Measurements from ENCODE around the gene FBRSL1. TPM values are rescaled to one million over a fixed set of nuclear protein-coding genes. Genes with fewer than 3 reads are reported as not detected.

Gene FBRSL1
- total and polyA plus RNA-seq, 2 of the 8 experiments (the other 6 are each of a cell fraction or from before 2014, with no cell fraction given) = 18.4 to 109 TPM

DNA sequence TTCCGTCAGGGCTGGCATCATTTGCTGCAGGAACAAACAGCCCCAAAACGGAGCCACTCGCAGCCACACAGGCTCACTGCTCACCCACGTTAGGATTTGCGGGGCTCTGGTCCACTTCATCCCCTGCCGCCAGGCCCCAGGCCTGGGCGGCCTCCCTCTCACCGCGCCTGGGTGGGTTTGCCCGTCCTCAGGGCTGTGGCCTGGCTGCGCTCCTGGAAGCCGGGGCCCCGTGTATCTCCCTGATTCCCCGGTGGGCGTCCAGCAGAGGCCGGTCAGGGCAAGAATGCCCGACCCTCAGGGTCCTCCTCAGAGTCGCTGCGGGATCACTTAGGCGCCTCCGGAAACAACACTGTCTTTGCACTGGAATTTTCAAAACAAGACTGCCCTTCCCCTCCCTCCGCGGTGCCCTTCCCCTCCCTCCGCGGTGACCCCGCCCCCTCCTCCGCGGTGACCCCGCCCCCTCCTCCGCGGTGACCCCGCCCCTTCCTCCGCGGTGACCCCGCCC lies 15.7 kb upstream of the FBRSL1 start:
- no peak overlapping the region for H3K23ac ChIP-seq (ENCODE audit: insufficient read length)
- peaks cover 0 to 13% of the 10 kb centered on the region in 2 experiments; a peak in 2 of 4 replicates for H3K9me3 ChIP-seq (ENCODE audit: insufficient read depth in 2 of 2, low read depth in 1 of 2, low read length in 1 of 2)
- H2BK12ac ChIP-seq (ENCODE audit: low read depth, low read length) = no peak overlapping the region
- H4K5ac ChIP-seq (ENCODE audit: insufficient read length, low read depth, low read length) = no peak overlapping the region
- ChIA-PET CTCF (ENCODE audit: partially characterized antibody) (no interaction called here), POLR2A (ENCODE audit: partially characterized antibody) (no interaction called here)
- no peak overlapping the region for H2AFZ ChIP-seq (ENCODE audit: low read length)
- peaks cover 8 to 53% (median 29%) of the 10 kb centered on the region in 4 experiments; a peak in 6 of 7 replicates for H3K27me3 ChIP-seq (replicated peaks in 1 of 4; ENCODE audit: control insufficient read depth in 3 of 4, extremely low read depth in 1 of 4, insufficient read depth in 3 of 4, low read length in 3 of 4)
- H3K9ac ChIP-seq (replicated peaks in 1 of 4; ENCODE audit: extremely low read depth in 1 of 4, low read depth in 3 of 4, low read length in 3 of 4) = no peak overlapping the region
- FAIRE-seq (no peak), DNase-seq (ENCODE audit: low read depth in 1 of 2, low spot score in 2 of 2) (no peak)
- H4K91ac ChIP-seq (replicated peaks; ENCODE audit: insufficient read length, low read length) = no peak overlapping the region
- H3K14ac ChIP-seq (ENCODE audit: insufficient read length) = no peak overlapping the region
- H3K79me2 ChIP-seq (ENCODE audit: control insufficient read depth in 1 of 2, insufficient read depth in 2 of 2, low read length in 2 of 2) = no peaks in the 10 kb centered on the region
- no peak overlapping the region for H3K4me2 ChIP-seq (ENCODE audit: insufficient read depth in 1 of 2, low read depth in 2 of 2, low read length in 2 of 2)
- H2BK15ac ChIP-seq (ENCODE audit: low read length) = no peak overlapping the region
- H3K4ac ChIP-seq (replicated peaks; ENCODE audit: insufficient read length, low read depth, low read length) = no peak overlapping the region
- H4K20me1 ChIP-seq (replicated peaks in 1 of 2; ENCODE audit: control insufficient read depth in 1 of 2, insufficient read depth in 2 of 2, low read length in 2 of 2) = no peaks in the 10 kb centered on the region
- no peak overlapping the region for H2BK20ac ChIP-seq (ENCODE audit: low read length)
- H3K4me3 ChIP-seq (ENCODE audit: extremely low read depth in 1 of 4, insufficient read depth in 2 of 4, low read depth in 3 of 4, low read length in 4 of 4) = no peak overlapping the region
- H3K79me1 ChIP-seq (ENCODE audit: low read depth, low read length) = no peaks in the 10 kb centered on the region
- H3K36me3 ChIP-seq (ENCODE audit: control insufficient read depth in 2 of 4, insufficient read depth in 4 of 4, low read length in 3 of 4) = no peaks in the 10 kb centered on the region
- no peak overlapping the region for H2BK5ac ChIP-seq (ENCODE audit: low read depth, low read length)
- 97% methylated on average over 14 of the region's 35 CpGs; no CpG with 5 or more reads in 1 of the 2 experiments for WGBS, 2 experiments (ENCODE audit: extremely low coverage in 1 of 2, insufficient coverage in 1 of 2, insufficient read length in 1 of 2, insufficient replicate concordance in 2 of 2, low coverage in 1 of 2, low lambda C conversion rate in 2 of 2, missing lambda C conversion rate in 1 of 2)
- no peak for TF ChIP-seq TCF12 (IDR thresholded peaks at IDR 0.05; ENCODE audit: low read depth, low read length)
- TF ChIP-seq TEAD4 (IDR thresholded peaks at IDR 0.05; ENCODE audit: low read depth, low read length) = no peak
- no peak overlapping the region for H3K56ac ChIP-seq (replicated peaks; ENCODE audit: insufficient read length, low read depth, low read length)
- no peak overlapping the region for H3K18ac ChIP-seq (ENCODE audit: extremely low read depth, low read length)
- 0 out of 2 replicates have a peak overlapping the region, but pooled peaks have one; percentile 68 for H4K8ac ChIP-seq (ENCODE audit: extremely low read depth, insufficient read depth, low read length)
- H3K27ac ChIP-seq (ENCODE audit: low read depth, low read length) = no peak overlapping the region
- no peak overlapping the region for H2AK5ac ChIP-seq (ENCODE audit: low read depth, low read length)
- no peak overlapping the region for H2BK120ac ChIP-seq (replicated peaks; ENCODE audit: low read depth, low read length)
- H3K4me1 ChIP-seq (replicated peaks in 1 of 4; ENCODE audit: control insufficient read depth in 3 of 4, insufficient read depth in 4 of 4, low read length in 3 of 4) = 0 out of 7 replicates have a peak, but pooled peaks cover 0 to under 1% (median 0%) of the 10 kb centered on the region in 4 experiments
- H3K23me2 ChIP-seq (ENCODE audit: low read depth, low read length) = no peaks in the 10 kb centered on the region
